Measurements from ENCODE around the gene IDH3G.

GRCh38 chrX:153783378-153784013 is 10.7 kb downstream of the IDH3G start:
- TF ChIP-seq CTCF (IDR thresholded peaks at IDR 0.05), result no peak
- TF ChIP-seq POLR2A (IDR thresholded peaks at IDR 0.05), result no peak
